Measurements from ENCODE around the gene KCNIP3.

Gene KCNIP3

DNA sequence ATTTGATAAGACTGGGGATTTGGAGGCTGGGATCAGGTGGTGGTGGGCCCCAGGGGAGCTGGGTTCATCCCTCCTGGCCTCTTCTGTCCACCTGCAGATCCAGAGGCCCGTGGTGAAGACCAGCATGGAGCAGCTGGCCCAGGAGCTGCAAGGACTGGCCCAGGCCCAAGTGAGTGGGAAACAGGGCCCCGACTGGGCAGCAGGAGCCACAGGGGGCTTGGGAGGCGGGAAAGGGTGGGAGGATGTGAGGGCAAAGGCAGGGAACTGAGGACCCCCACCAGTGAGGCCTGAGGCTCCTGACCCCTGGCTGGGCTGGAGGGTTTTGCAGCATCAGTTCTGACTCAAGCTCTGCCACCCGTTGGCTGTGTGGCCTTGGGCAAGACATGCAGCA is 11.6 kb upstream of the KCNIP3 start:
- H3K4me1 ChIP-seq (ENCODE audit: control insufficient read depth, insufficient read depth, low read length): no peaks in the 10 kb centered on the region
- H3K9ac ChIP-seq (ENCODE audit: low read depth, low read length): no peak overlapping the region
- no peaks in the 10 kb centered on the region for H3K36me3 ChIP-seq (ENCODE audit: control insufficient read depth, insufficient read depth, low read length)
- H3K9me3 ChIP-seq (ENCODE audit: control insufficient read depth, insufficient read depth, low read length): no peaks in the 10 kb centered on the region
- H3K4me3 ChIP-seq (ENCODE audit: low read depth, low read length): no peak overlapping the region
- H3K27me3 ChIP-seq (ENCODE audit: control insufficient read depth, insufficient read depth, low read length): no peaks in the 10 kb centered on the region

GRCh38 chr2:95287336-95287735 is 9.8 kb upstream of the KCNIP3 start:
- Histone ChIP-seq H3K4me3 (ENCODE audit: low read depth, low read length) (no peak overlapping the region), H3K9me3 (ENCODE audit: control insufficient read depth, insufficient read depth, low read length) (no peaks in the 10 kb centered on the region), H3K4me1 (ENCODE audit: control insufficient read depth, insufficient read depth, low read length) (no peaks in the 10 kb centered on the region), H3K9ac (ENCODE audit: low read depth, low read length) (no peak overlapping the region), H3K36me3 (ENCODE audit: control insufficient read depth, insufficient read depth, low read length) (no peaks in the 10 kb centered on the region), H3K27me3 (ENCODE audit: control insufficient read depth, insufficient read depth, low read length) (no peaks in the 10 kb centered on the region)

GRCh38 chr2:95287806-95288205 is 9.3 kb upstream of the KCNIP3 start:
- Histone ChIP-seq H3K9me3 (ENCODE audit: control insufficient read depth, insufficient read depth, low read length) (no peaks in the 10 kb centered on the region), H3K36me3 (ENCODE audit: control insufficient read depth, insufficient read depth, low read length) (no peaks in the 10 kb centered on the region), H3K4me1 (ENCODE audit: control insufficient read depth, insufficient read depth, low read length) (no peaks in the 10 kb centered on the region), H3K27me3 (ENCODE audit: control insufficient read depth, insufficient read depth, low read length) (no peaks in the 10 kb centered on the region), H3K4me3 (ENCODE audit: low read depth, low read length) (no peak overlapping the region), H3K9ac (ENCODE audit: low read depth, low read length) (no peak overlapping the region)

GRCh38 chr2:95289253-95289652 is 7.9 kb upstream of the KCNIP3 start:
- H3K27me3 ChIP-seq (ENCODE audit: control insufficient read depth, insufficient read depth, low read length): no peaks in the 10 kb centered on the region
- no peaks in the 10 kb centered on the region for H3K9me3 ChIP-seq (ENCODE audit: control insufficient read depth, insufficient read depth, low read length)
- no peaks in the 10 kb centered on the region for H3K36me3 ChIP-seq (ENCODE audit: control insufficient read depth, insufficient read depth, low read length)
- H3K4me1 ChIP-seq (ENCODE audit: control insufficient read depth, insufficient read depth, low read length): no peaks in the 10 kb centered on the region
- no peak overlapping the region for H3K4me3 ChIP-seq (ENCODE audit: low read depth, low read length)
- H3K9ac ChIP-seq (ENCODE audit: low read depth, low read length): no peak overlapping the region

DNA sequence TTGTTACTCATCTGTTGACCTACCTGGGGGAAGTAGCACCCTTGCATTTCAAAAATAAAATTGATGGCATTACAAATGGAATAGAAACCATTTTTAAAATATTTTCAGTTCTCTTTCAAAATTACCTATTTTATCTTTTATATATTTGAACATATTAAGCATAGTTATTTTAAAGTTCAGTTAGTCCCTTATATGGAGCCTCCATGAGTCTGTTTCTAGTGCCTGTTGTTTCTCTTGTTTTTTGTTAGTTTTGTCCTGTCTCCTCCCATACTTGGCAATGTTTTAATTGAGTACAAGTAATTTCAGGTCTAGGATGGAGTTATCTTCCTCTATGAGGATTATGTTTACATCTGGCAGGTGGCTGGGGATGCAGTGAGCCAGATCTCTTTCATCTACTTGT is 5.9 kb upstream of the KCNIP3 start:
- Histone ChIP-seq H3K27me3 (ENCODE audit: control insufficient read depth, insufficient read depth, low read length) (no peaks in the 10 kb centered on the region), H3K4me1 (ENCODE audit: control insufficient read depth, insufficient read depth, low read length) (no peaks in the 10 kb centered on the region), H3K9ac (ENCODE audit: low read depth, low read length) (no peak overlapping the region), H3K36me3 (ENCODE audit: control insufficient read depth, insufficient read depth, low read length) (no peaks in the 10 kb centered on the region), H3K4me3 (ENCODE audit: low read depth, low read length) (no peak overlapping the region), H3K9me3 (ENCODE audit: control insufficient read depth, insufficient read depth, low read length) (no peaks in the 10 kb centered on the region)

GRCh38 chr2:95292623-95293260 is 4.4 kb upstream of the KCNIP3 start:
- H3K4me1 ChIP-seq (ENCODE audit: control insufficient read depth, insufficient read depth, low read length): peaks cover 2% of the 10 kb centered on the region
- H3K4me3 ChIP-seq (ENCODE audit: low read depth, low read length): no peak overlapping the region
- H3K9me3 ChIP-seq (ENCODE audit: control insufficient read depth, insufficient read depth, low read length): no peaks in the 10 kb centered on the region
- no peaks in the 10 kb centered on the region for H3K36me3 ChIP-seq (ENCODE audit: control insufficient read depth, insufficient read depth, low read length)
- no peaks in the 10 kb centered on the region for H3K27me3 ChIP-seq (ENCODE audit: control insufficient read depth, insufficient read depth, low read length)
- H3K9ac ChIP-seq (ENCODE audit: low read depth, low read length): no peak overlapping the region

DNA sequence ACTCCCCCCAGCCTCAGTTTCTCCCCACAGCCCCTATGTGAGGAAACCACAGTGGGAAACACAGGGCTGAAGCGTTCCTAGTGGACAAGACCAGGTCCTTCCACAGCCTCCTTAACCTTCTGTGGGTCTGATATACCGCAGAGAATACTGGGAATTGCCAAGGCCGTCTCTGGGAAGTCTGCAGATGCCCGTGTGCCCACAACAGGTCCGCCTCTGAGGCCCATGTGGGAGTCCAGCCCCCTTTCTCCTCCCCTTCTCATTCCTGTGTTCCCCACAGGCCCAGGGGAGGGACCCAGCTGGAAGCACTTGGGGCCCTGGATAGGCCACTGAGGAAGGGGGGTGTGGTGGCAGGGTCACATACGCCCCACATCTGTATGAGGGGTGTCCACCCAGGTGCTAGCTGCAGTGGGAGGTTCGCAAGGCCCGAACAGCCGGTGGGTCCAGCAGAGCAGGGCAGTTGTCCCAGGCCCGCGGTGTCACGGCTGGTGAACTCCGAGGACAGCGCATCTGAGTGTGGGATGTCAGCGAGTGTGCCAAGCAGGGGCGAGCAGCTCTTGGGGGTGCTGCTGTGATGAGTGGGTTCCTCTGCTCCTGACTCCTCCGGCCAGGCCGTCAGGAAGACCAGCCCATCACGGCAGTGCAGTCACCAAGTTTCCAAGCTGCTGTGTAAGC is 2.4 kb upstream of the KCNIP3 start:
- no peak overlapping the region for H3K9ac ChIP-seq (ENCODE audit: low read depth, low read length)
- H3K27me3 ChIP-seq (ENCODE audit: control insufficient read depth, insufficient read depth, low read length): no peaks in the 10 kb centered on the region
- H3K36me3 ChIP-seq (ENCODE audit: control insufficient read depth, insufficient read depth, low read length): no peaks in the 10 kb centered on the region
- H3K9me3 ChIP-seq (ENCODE audit: control insufficient read depth, insufficient read depth, low read length): no peaks in the 10 kb centered on the region
- H3K4me1 ChIP-seq (ENCODE audit: control insufficient read depth, insufficient read depth, low read length): peaks cover 2% of the 10 kb centered on the region
- H3K4me3 ChIP-seq (ENCODE audit: low read depth, low read length): no peak overlapping the region

DNA sequence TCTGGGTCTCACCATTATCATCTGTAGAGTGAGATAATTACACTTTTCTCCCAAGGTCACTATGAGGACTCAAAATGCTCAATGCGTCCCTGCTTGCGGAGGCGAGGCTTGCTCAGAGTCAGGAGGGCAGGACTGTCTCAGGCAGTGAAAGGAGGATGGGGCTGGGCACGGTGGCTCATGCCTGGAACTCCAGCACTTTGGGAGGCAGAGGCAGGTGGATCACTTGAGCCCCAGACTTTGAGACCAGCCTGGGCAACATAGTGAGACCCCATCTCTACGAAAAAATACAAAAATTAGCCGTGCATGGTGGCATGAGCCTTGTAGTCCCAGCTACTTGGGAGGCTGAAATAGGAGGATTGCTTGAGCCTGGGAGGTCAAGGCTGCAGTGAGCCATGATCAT is 1.8 kb upstream of the KCNIP3 start:
- Histone ChIP-seq H3K9ac (ENCODE audit: low read depth, low read length) (no peak overlapping the region), H3K4me3 (ENCODE audit: low read depth, low read length) (no peak overlapping the region), H3K27me3 (ENCODE audit: control insufficient read depth, insufficient read depth, low read length) (no peaks in the 10 kb centered on the region), H3K9me3 (ENCODE audit: control insufficient read depth, insufficient read depth, low read length) (no peaks in the 10 kb centered on the region), H3K36me3 (ENCODE audit: control insufficient read depth, insufficient read depth, low read length) (no peaks in the 10 kb centered on the region), H3K4me1 (ENCODE audit: control insufficient read depth, insufficient read depth, low read length) (peaks cover 2% of the 10 kb centered on the region)

DNA sequence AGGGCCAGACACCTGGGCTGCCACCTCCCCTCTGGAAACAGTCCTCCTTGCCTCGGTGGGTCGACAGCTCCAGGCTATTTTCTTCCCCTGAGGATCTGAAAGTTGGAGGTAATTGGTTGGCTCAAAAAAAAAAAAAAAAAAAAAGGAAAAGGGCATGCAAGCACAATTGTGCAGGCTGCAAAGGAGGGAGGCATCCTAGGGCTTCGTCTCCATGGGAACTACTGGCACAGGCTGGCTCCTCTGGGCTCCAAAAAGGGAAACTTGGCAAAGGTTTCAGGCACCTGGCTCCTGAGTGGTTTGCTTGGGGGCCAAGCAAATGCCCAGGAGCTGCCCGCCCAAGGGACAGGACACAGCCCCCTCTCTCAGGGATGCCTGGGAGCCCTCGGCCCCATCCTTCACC is 1.1 kb upstream of the KCNIP3 start:
- Histone ChIP-seq H3K4me3 (ENCODE audit: low read depth, low read length) (no peak overlapping the region), H3K27me3 (ENCODE audit: control insufficient read depth, insufficient read depth, low read length) (no peaks in the 10 kb centered on the region), H3K9ac (ENCODE audit: low read depth, low read length) (no peak overlapping the region), H3K4me1 (ENCODE audit: control insufficient read depth, insufficient read depth, low read length) (peaks cover 2% of the 10 kb centered on the region), H3K9me3 (ENCODE audit: control insufficient read depth, insufficient read depth, low read length) (no peaks in the 10 kb centered on the region), H3K36me3 (ENCODE audit: control insufficient read depth, insufficient read depth, low read length) (no peaks in the 10 kb centered on the region)

DNA sequence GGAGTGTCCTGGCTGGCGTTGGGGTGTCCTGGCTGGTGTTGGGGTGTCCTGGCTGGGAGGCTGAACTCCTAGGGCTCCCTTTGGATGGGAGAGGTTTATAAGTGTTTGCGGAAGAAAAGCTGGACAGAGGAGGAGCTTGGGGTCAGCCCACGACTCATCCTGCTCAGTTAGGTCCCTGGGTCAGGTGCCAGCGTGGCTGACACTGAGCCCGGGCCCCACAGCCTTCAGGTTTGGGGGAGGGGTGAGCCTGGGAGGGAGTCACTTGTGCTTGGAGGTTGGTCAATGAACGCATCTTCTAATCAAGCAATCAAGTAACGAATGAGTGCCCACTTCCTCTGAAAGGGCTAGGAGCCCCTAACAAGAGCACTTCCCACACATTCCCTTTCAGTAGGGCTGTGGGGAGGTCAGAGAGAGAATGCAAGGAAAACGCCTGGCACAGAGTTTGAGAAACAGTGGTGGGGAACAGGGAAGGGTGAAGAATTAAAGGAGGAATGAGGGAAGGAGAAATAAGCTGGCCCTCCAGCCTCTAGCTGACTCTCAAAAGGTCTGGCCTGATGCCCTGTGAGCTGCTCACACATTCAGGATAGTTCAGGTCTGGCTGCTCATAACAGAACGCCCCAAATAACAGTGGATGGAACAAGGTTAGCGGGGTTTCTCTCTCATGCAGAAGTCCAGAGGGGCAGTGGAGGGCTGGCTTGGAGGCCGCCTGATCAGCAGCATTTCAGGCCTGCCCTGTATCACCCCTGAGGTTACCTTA is 670 bp downstream of the KCNIP3 start:
- no peak overlapping the region for H3K4me3 ChIP-seq (ENCODE audit: low read depth, low read length)
- no peaks in the 10 kb centered on the region for H3K36me3 ChIP-seq (ENCODE audit: control insufficient read depth, insufficient read depth, low read length)
- H3K9me3 ChIP-seq (ENCODE audit: control insufficient read depth, insufficient read depth, low read length): no peaks in the 10 kb centered on the region
- peaks cover 2% of the 10 kb centered on the region for H3K4me1 ChIP-seq (ENCODE audit: control insufficient read depth, insufficient read depth, low read length)
- H3K9ac ChIP-seq (ENCODE audit: low read depth, low read length): no peak overlapping the region
- H3K27me3 ChIP-seq (ENCODE audit: control insufficient read depth, insufficient read depth, low read length): no peaks in the 10 kb centered on the region

- Histone ChIP-seq H3K9me3 (ENCODE audit: control insufficient read depth, insufficient read depth, low read length) (no peaks in the 10 kb centered on the region), H3K36me3 (ENCODE audit: control insufficient read depth, insufficient read depth, low read length) (no peaks in the 10 kb centered on the region), H3K4me1 (ENCODE audit: control insufficient read depth, insufficient read depth, low read length) (peaks cover 2% of the 10 kb centered on the region), H3K4me3 (ENCODE audit: low read depth, low read length) (no peak overlapping the region), H3K27me3 (ENCODE audit: control insufficient read depth, insufficient read depth, low read length) (no peaks in the 10 kb centered on the region), H3K9ac (ENCODE audit: low read depth, low read length) (no peak overlapping the region)
These were observed 1.5 kb downstream of the KCNIP3 start for GRCh38 chr2:95298486-95299111.

Data from iPS-15b (cell line).